Bronchial epithelial cell (primary cell): ENCODE data around the gene CPLX3. TPM values are rescaled to one million over a fixed set of nuclear protein-coding genes. Genes with fewer than 3 reads are reported as not detected.
"Not testable (repeated sequence)": the region's sequence is repeated elsewhere in the genome, so short reads cannot be mapped to it uniquely, and the experiment has no call there.

Experiments used
- DNase-seq: peaks from one replicate; pipeline ENCODE4 v3.0.0-alpha.2; 2010; ENCODE audit warnings: low read depth
- FAIRE-seq: peaks from 2 replicates; lab custom pipeline; 2011; peaks lifted over from hg19 to GRCh38; lab: Jason Lieb, UNC
- H3K27me3 ChIP-seq: 2 replicates; pipeline ENCODE4 v1.5.1; 2011; ENCODE audit warnings: low read length; ENCODE audit not compliant: control insufficient read depth, insufficient read depth
- H3K36me3 ChIP-seq: 2 replicates; pipeline ENCODE4 v1.5.1; 2011; ENCODE audit warnings: low read length; ENCODE audit not compliant: control insufficient read depth, insufficient read depth
- H3K4me3 ChIP-seq: 2 replicates; pipeline ENCODE4 v1.5.1; 2011; ENCODE audit warnings: mild to moderate bottlenecking, low read depth, low read length, control low read depth
- CTCF ChIP-seq: IDR thresholded peaks from 2 replicates; pipeline ENCODE4 v1.5.1; 2011; ENCODE audit warnings: mild to moderate bottlenecking, moderate library complexity, low read length, control low read depth, inconsistent platforms; ENCODE audit not compliant: insufficient read depth, severe bottlenecking
- total RNA-seq: library from RNA; depleted of rRNA; stranded (reverse); fragments of >200 nt; gene quantifications from 2 replicates; pipeline ENCODE4 v1.2.1, GENCODE V29; 2014

The CPLX3 gene
- total RNA-seq, 1 donor from 2014 or later = not detected

- Histone ChIP-seq H3K4me3 (peak overlapping the region; percentile 82), H3K36me3 (peaks cover 4% of the 10 kb centered on the region), H3K27me3 (no peaks in the 10 kb centered on the region)
- no peak for DNase-seq
- TF ChIP-seq CTCF = no peak
- no peak for FAIRE-seq
Measured at GRCh38 chr15:74783808-74784175, 42.6 kb upstream of the CPLX3 start.

- DNase-seq (no peak), FAIRE-seq (no peak)
- no peak overlapping the region for H3K4me3 ChIP-seq
- no peak for TF ChIP-seq CTCF
- peaks cover 4% of the 10 kb centered on the region for H3K36me3 ChIP-seq
- H3K27me3 ChIP-seq = no peaks in the 10 kb centered on the region
Measured at GRCh38 chr15:74784426-74785193, 41.8 kb upstream of the CPLX3 start.

- Histone ChIP-seq H3K36me3 (peaks cover 4% of the 10 kb centered on the region), H3K4me3 (no peak overlapping the region), H3K27me3 (no peaks in the 10 kb centered on the region)
- no peak for FAIRE-seq
- no peak for TF ChIP-seq CTCF
- DNase-seq = no peak
Measured at GRCh38 chr15:74785194-74786032, 41.0 kb upstream of the CPLX3 start.

GRCh38 chr15:74786081-74786480 lies 40.3 kb upstream of the CPLX3 start:
- not testable (repeated sequence) for H3K27me3 ChIP-seq, H3K4me3 ChIP-seq, FAIRE-seq, DNase-seq, H3K36me3 ChIP-seq

- H3K27me3 ChIP-seq = no peaks in the 10 kb centered on the region
- DNase-seq (no peak), FAIRE-seq (no peak)
- no peak for TF ChIP-seq CTCF
- no peak overlapping the region for H3K4me3 ChIP-seq
- H3K36me3 ChIP-seq = peaks cover 4% of the 10 kb centered on the region
Measured at GRCh38 chr15:74786551-74787165, 39.8 kb upstream of the CPLX3 start.
